Testis (tissue), 3 donors: ENCODE data around the gene TFF3. TPM values are rescaled to one million over a fixed set of nuclear protein-coding genes. Genes with fewer than 3 reads are reported as not detected.

ENCODE experiments used
- DNase-seq: peaks from one replicate; pipeline ENCODE4 v3.0.0-alpha.2; 2019
- H3K27ac ChIP-seq, 2 donors: fragments of 200-600 bp; sonication (generic); one replicate each; pipeline ENCODE4 v1.5.1; 2019
- H3K27me3 ChIP-seq: fragments of 200-600 bp; sonication (generic); one replicate; pipeline ENCODE4 v1.5.1; 2019
- H3K36me3 ChIP-seq: fragments of 200-600 bp; sonication (generic); one replicate; pipeline ENCODE4 v1.5.1; 2017; ENCODE audit warnings: low read depth; ENCODE audit errors: missing control alignments
- H3K4me1 ChIP-seq: fragments of 200-600 bp; sonication (generic); one replicate; pipeline ENCODE4 v1.5.1; 2019
- H3K4me3 ChIP-seq, 2 donors: fragments of 200-600 bp; sonication (generic); one replicate each; pipeline ENCODE4 v1.5.1; 2017 to 2019
- H3K9me3 ChIP-seq: fragments of 200-600 bp; sonication (generic); one replicate; pipeline ENCODE4 v1.5.1; 2017
- CTCF ChIP-seq, 3 experiments: fragments of 450-650 bp in 2 of 3; fragments of 200-600 bp in 1 of 3; sonication (generic) in 1 of 3; IDR thresholded peaks; one replicate each; pipeline ENCODE4 v1.5.1; 2016 to 2019; ENCODE audit warnings: antibody characterized with exemption in 3 of 3, mild to moderate bottlenecking in 2 of 3, moderate library complexity in 1 of 3
- POLR2A ChIP-seq: fragments of 450-650 bp; IDR thresholded peaks from one replicate; pipeline ENCODE4 v1.6.1; 2017; ENCODE audit warnings: antibody characterized with exemption, mild to moderate bottlenecking, moderate library complexity
- WGBS, 2 donors: methylation state at CpG; one replicate each; pipeline ENCODE4 v1.1.5; 2018; 5-methylcytosine and 5-hydroxymethylcytosine counted together
- intact Hi-C: fragments of 100-400 bp; cut with DNase I; formaldehyde crosslinking; loops from one replicate; pipeline ENCODE4 v1.15.1; 2023; ENCODE audit warnings: low total_unique reads
- polyA plus RNA-seq: library from polyadenylated mRNA; stranded (reverse); fragments of 350-450 nt; fragmentation: Illumina TruSeq; extraction: RNeasy Lipid Tissue Mini Kit (QIAGEN cat#74804); gene quantifications from one replicate; pipeline ENCODE4 v1.2.3, GENCODE V29; 2014; ENCODE audit warnings: low read depth, low replicate concordance; ENCODE audit not compliant: insufficient read depth
- total RNA-seq, 2 donors: library from RNA; depleted of rRNA; stranded (reverse); fragments of >200 nt; gene quantifications; one replicate each; pipeline ENCODE4 v1.2.3, GENCODE V29; 2016

The TFF3 gene
- total and polyA plus RNA-seq, 3 donors from 2014 or later = 3.9 to 12.9 (median 11.5) TPM

GRCh38 chr21:42276076-42276475, 39.1 kb downstream of the TFF3 start:
- 81 to 88% methylated on average over 11 to 13 of the region's 13 CpGs for WGBS, 2 donors
- no peak for DNase-seq
- Histone ChIP-seq H3K4me1 (no peaks in the 10 kb centered on the region), H3K4me3 (no peak overlapping the region), H3K36me3 (no peaks in the 10 kb centered on the region), H3K27me3 (no peaks in the 10 kb centered on the region), H3K9me3 (no peaks in the 10 kb centered on the region), H3K27ac (no peak overlapping the region)
- intact Hi-C loops = no loop called here
- TF ChIP-seq POLR2A (no peak), CTCF (IDR thresholded peaks at IDR 0.05) (no peak)

GRCh38 chr21:42272984-42273600, 42.1 kb downstream of the TFF3 start:
- TF ChIP-seq POLR2A (no peak), CTCF (IDR thresholded peaks at IDR 0.05) (no peak)
- Histone ChIP-seq H3K27ac (no peak overlapping the region), H3K36me3 (no peaks in the 10 kb centered on the region), H3K27me3 (no peaks in the 10 kb centered on the region), H3K9me3 (no peaks in the 10 kb centered on the region), H3K4me3 (no peak overlapping the region), H3K4me1 (no peaks in the 10 kb centered on the region)
- no peak for DNase-seq
- intact Hi-C loops = no loop called here
- 88 to 89% methylated on average over 19 to 29 of the region's 29 CpGs for WGBS, 2 donors

GRCh38 chr21:42272109-42272962, 42.9 kb downstream of the TFF3 start:
- no peaks in the 10 kb centered on the region for H3K36me3 ChIP-seq
- no peaks in the 10 kb centered on the region for H3K27me3 ChIP-seq
- WGBS, 2 donors = 93% methylated on average over 9 to 14 of the region's 15 CpGs
- TF ChIP-seq POLR2A = no peak
- TF ChIP-seq CTCF (IDR thresholded peaks at IDR 0.05) = no peak
- H3K4me3 ChIP-seq = no peak overlapping the region
- no peak overlapping the region for H3K27ac ChIP-seq
- DNase-seq = no peak
- no peaks in the 10 kb centered on the region for H3K9me3 ChIP-seq
- no peaks in the 10 kb centered on the region for H3K4me1 ChIP-seq
- intact Hi-C loops = no loop called here

GRCh38 chr21:42271065-42271464, 44.1 kb downstream of the TFF3 start:
- no peak for TF ChIP-seq POLR2A
- no peak for TF ChIP-seq CTCF (IDR thresholded peaks at IDR 0.05)
- H3K9me3 ChIP-seq = no peaks in the 10 kb centered on the region
- no peaks in the 10 kb centered on the region for H3K27me3 ChIP-seq
- 89 to 93% methylated on average over 6 of the region's 6 CpGs for WGBS, 2 donors
- no peak overlapping the region for H3K4me3 ChIP-seq
- intact Hi-C loops = no loop called here
- H3K36me3 ChIP-seq = no peaks in the 10 kb centered on the region
- no peak overlapping the region for H3K27ac ChIP-seq
- no peak for DNase-seq
- H3K4me1 ChIP-seq = no peaks in the 10 kb centered on the region
